ENCODE data around the gene YTHDC2.

The YTHDC2 gene

GRCh38 chr5:113513384-113514288 is at the start of gene YTHDC2:
Gene YTHDC2, plus strand, starts transcription at chr5:113513694. Its CDS starts 202 bp downstream, at chr5:113513896.
- DNase-seq: peak; percentile 60

GRCh38 chr5:113474100-113474728 is 39.3 kb upstream of the YTHDC2 start:
- no peak for DNase-seq

- no peak for DNase-seq
These were observed 34.8 kb upstream of the YTHDC2 start for GRCh38 chr5:113478691-113479090.

GRCh38 chr5:113480243-113480642 is 33.3 kb upstream of the YTHDC2 start:
- DNase-seq: no peak

GRCh38 chr5:113487416-113487780 is 26.1 kb upstream of the YTHDC2 start:
- no peak for DNase-seq

- peak; percentile 70 for DNase-seq
These were observed 25.5 kb upstream of the YTHDC2 start, which contains the start of gene MCC for GRCh38 chr5:113487781-113488644. Gene MCC, minus strand, starts transcription at chr5:113488453.

GRCh38 chr5:113488645-113489184 is 24.8 kb upstream of the YTHDC2 start:
- no peak for DNase-seq

GRCh38 chr5:113489299-113489698 is 24.2 kb upstream of the YTHDC2 start:
- DNase-seq: no peak

- no peak for DNase-seq
These were observed 23.2 kb upstream of the YTHDC2 start for GRCh38 chr5:113490317-113490716.

GRCh38 chr5:113491022-113491421 is 22.5 kb upstream of the YTHDC2 start:
- DNase-seq: no peak

GRCh38 chr5:113493446-113493845 is 20.0 kb upstream of the YTHDC2 start:
- no peak for DNase-seq

GRCh38 chr5:113495422-113495841 is 18.1 kb upstream of the YTHDC2 start:
- DNase-seq: no peak

- no peak for DNase-seq
These were observed 11.4 kb upstream of the YTHDC2 start for GRCh38 chr5:113502073-113502472.

- DNase-seq: no peak
These were observed 10.3 kb upstream of the YTHDC2 start for GRCh38 chr5:113503146-113503545.

- no peak for DNase-seq
These were observed 8.3 kb upstream of the YTHDC2 start for GRCh38 chr5:113505181-113505580.

GRCh38 chr5:113507601-113508000 is 5.9 kb upstream of the YTHDC2 start:
- no peak for DNase-seq

- no peak for DNase-seq
These were observed 4.7 kb upstream of the YTHDC2 start for GRCh38 chr5:113508756-113509155.

GRCh38 chr5:113510836-113511451 is 2.5 kb upstream of the YTHDC2 start:
- DNase-seq: no peak

GRCh38 chr5:113512341-113512740 is 1.2 kb upstream of the YTHDC2 start:
- no peak for DNase-seq

GRCh38 chr5:113514289-113514635 is 768 bp downstream of the YTHDC2 start:
- DNase-seq: no peak

GRCh38 chr5:113518884-113519283 is 5.4 kb downstream of the YTHDC2 start:
- no peak for DNase-seq

GRCh38 chr5:113519412-113519811 is 5.9 kb downstream of the YTHDC2 start:
- DNase-seq: no peak

- DNase-seq: no peak
These were observed 6.9 kb downstream of the YTHDC2 start for GRCh38 chr5:113520429-113520828.

Data from NCI-H1048 (cell line).